ENCODE measurements around the gene SMPD3. TPM values are rescaled to one million over a fixed set of nuclear protein-coding genes. Genes with fewer than 3 reads are reported as not detected.

SMPD3 gene
- total and polyA plus RNA-seq, 5 donors, result 0.14 to 0.94 (median 0.43) TPM

- H3K9me3 ChIP-seq (ENCODE audit: control insufficient read depth, low read length), result no peaks in the 10 kb centered on the region
- intact Hi-C loops (cut with DNase I), result no loop called here
- H3K27me3 ChIP-seq (ENCODE audit: control insufficient read depth, insufficient read depth), result no peaks in the 10 kb centered on the region
- H3K4me1 ChIP-seq (ENCODE audit: control insufficient read depth, insufficient read depth, low read length), result no peaks in the 10 kb centered on the region
- WGBS, result 83% methylated on average over 4 of the region's 4 CpGs
- ATAC-seq, result no peak
- DNase-seq, result no peak
- H3K27ac ChIP-seq (ENCODE audit: low read length), result no peak overlapping the region
- no peak overlapping the region for H3K4me3 ChIP-seq (ENCODE audit: low read length)
These were observed 15.0 kb downstream of the SMPD3 start for GRCh38 chr16:68433316-68433715.

- no peaks in the 10 kb centered on the region for H3K27me3 ChIP-seq (ENCODE audit: control insufficient read depth, insufficient read depth)
- intact Hi-C loops (cut with DNase I), result no loop called here
- DNase-seq (no peak), ATAC-seq (no peak)
- H3K4me3 ChIP-seq (ENCODE audit: low read length), result no peak overlapping the region
- no peaks in the 10 kb centered on the region for H3K4me1 ChIP-seq (ENCODE audit: control insufficient read depth, insufficient read depth, low read length)
- no peaks in the 10 kb centered on the region for H3K9me3 ChIP-seq (ENCODE audit: control insufficient read depth, low read length)
- H3K27ac ChIP-seq (ENCODE audit: low read length), result no peak overlapping the region
- 88% methylated on average over 4 of the region's 4 CpGs for WGBS
These were observed 15.6 kb downstream of the SMPD3 start for GRCh38 chr16:68432701-68433100.

- no peak for DNase-seq
- no peak for ATAC-seq
These were observed 19.0 kb downstream of the SMPD3 start for GRCh38 chr16:68429076-68429854.

GRCh38 chr16:68427649-68428303 lies 20.5 kb downstream of the SMPD3 start:
- H3K27ac ChIP-seq (ENCODE audit: low read length), result no peak overlapping the region
- no peak for ATAC-seq
- no peaks in the 10 kb centered on the region for H3K4me1 ChIP-seq (ENCODE audit: control insufficient read depth, insufficient read depth, low read length)
- no peak for DNase-seq
- no peak overlapping the region for H3K4me3 ChIP-seq (ENCODE audit: low read length)
- H3K27me3 ChIP-seq (ENCODE audit: control insufficient read depth, insufficient read depth), result no peaks in the 10 kb centered on the region
- no peaks in the 10 kb centered on the region for H3K9me3 ChIP-seq (ENCODE audit: control insufficient read depth, low read length)
- WGBS, result 84% methylated on average over 5 of the region's 5 CpGs
- intact Hi-C loops (cut with DNase I), result no loop called here

More at GRCh38 chr16:68429076-68429854, 19.0 kb downstream of the SMPD3 start:
- 70% methylated on average over 4 of the region's 4 CpGs for WGBS
- intact Hi-C loops (cut with DNase I), result no loop called here
- no peaks in the 10 kb centered on the region for H3K4me1 ChIP-seq (ENCODE audit: control insufficient read depth, insufficient read depth, low read length)
- H3K27ac ChIP-seq (ENCODE audit: low read length), result no peak overlapping the region
- H3K27me3 ChIP-seq (ENCODE audit: control insufficient read depth, insufficient read depth), result no peaks in the 10 kb centered on the region
- H3K4me3 ChIP-seq (ENCODE audit: low read length), result no peak overlapping the region
- H3K9me3 ChIP-seq (ENCODE audit: control insufficient read depth, low read length), result no peaks in the 10 kb centered on the region

- H3K9me3 ChIP-seq (ENCODE audit: control insufficient read depth, low read length), result no peaks in the 10 kb centered on the region
- ATAC-seq (no peak), DNase-seq (no peak)
- H3K27me3 ChIP-seq (ENCODE audit: control insufficient read depth, insufficient read depth), result no peaks in the 10 kb centered on the region
- no peak overlapping the region for H3K4me3 ChIP-seq (ENCODE audit: low read length)
- H3K27ac ChIP-seq (ENCODE audit: low read length), result no peak overlapping the region
- H3K4me1 ChIP-seq (ENCODE audit: control insufficient read depth, insufficient read depth, low read length), result no peaks in the 10 kb centered on the region
- intact Hi-C loops (cut with DNase I), result no loop called here
These were observed 22.0 kb downstream of the SMPD3 start for GRCh38 chr16:68426347-68426652.

- Histone ChIP-seq H3K4me1 (ENCODE audit: control insufficient read depth, insufficient read depth, low read length) (no peaks in the 10 kb centered on the region), H3K27ac (ENCODE audit: low read length) (no peak overlapping the region), H3K27me3 (ENCODE audit: control insufficient read depth, insufficient read depth) (no peaks in the 10 kb centered on the region), H3K4me3 (ENCODE audit: low read length) (no peak overlapping the region), H3K9me3 (ENCODE audit: control insufficient read depth, low read length) (no peaks in the 10 kb centered on the region)
- ATAC-seq, result no peak
- 65% methylated on average over 9 of the region's 9 CpGs for WGBS
- DNase-seq, result no peak
- intact Hi-C loops (cut with DNase I), result no loop called here
These were observed 22.6 kb downstream of the SMPD3 start for GRCh38 chr16:68425498-68426346.

GRCh38 chr16:68423771-68424170 lies 24.5 kb downstream of the SMPD3 start:
- Histone ChIP-seq H3K4me3 (ENCODE audit: low read length) (no peak overlapping the region), H3K27me3 (ENCODE audit: control insufficient read depth, insufficient read depth) (no peaks in the 10 kb centered on the region), H3K9me3 (ENCODE audit: control insufficient read depth, low read length) (no peaks in the 10 kb centered on the region), H3K4me1 (ENCODE audit: control insufficient read depth, insufficient read depth, low read length) (no peaks in the 10 kb centered on the region), H3K27ac (ENCODE audit: low read length) (no peak overlapping the region)
- intact Hi-C loops (cut with DNase I), result no loop called here
- 82% methylated on average over 5 of the region's 5 CpGs for WGBS
- no peak for DNase-seq
- ATAC-seq, result no peak

GRCh38 chr16:68422396-68422960 lies 25.8 kb downstream of the SMPD3 start:
- no peak for DNase-seq
- no peak for ATAC-seq
- intact Hi-C loops (cut with DNase I), result no loop called here
- no peaks in the 10 kb centered on the region for H3K9me3 ChIP-seq (ENCODE audit: control insufficient read depth, low read length)
- no peak overlapping the region for H3K4me3 ChIP-seq (ENCODE audit: low read length)
- 69% methylated on average over 4 of the region's 4 CpGs for WGBS
- H3K27me3 ChIP-seq (ENCODE audit: control insufficient read depth, insufficient read depth), result no peaks in the 10 kb centered on the region
- no peak overlapping the region for H3K27ac ChIP-seq (ENCODE audit: low read length)
- H3K4me1 ChIP-seq (ENCODE audit: control insufficient read depth, insufficient read depth, low read length), result no peaks in the 10 kb centered on the region

- DNase-seq (no peak), ATAC-seq (no peak)
These were observed 27.2 kb downstream of the SMPD3 start for GRCh38 chr16:68421076-68421475.

GRCh38 chr16:68420366-68420942 lies 27.9 kb downstream of the SMPD3 start:
- WGBS, result 84% methylated on average over 4 of the region's 4 CpGs
- H3K4me3 ChIP-seq (ENCODE audit: low read length), result no peak overlapping the region
- DNase-seq, result no peak
- no peaks in the 10 kb centered on the region for H3K4me1 ChIP-seq (ENCODE audit: control insufficient read depth, insufficient read depth, low read length)
- H3K27ac ChIP-seq (ENCODE audit: low read length), result no peak overlapping the region
- no peaks in the 10 kb centered on the region for H3K27me3 ChIP-seq (ENCODE audit: control insufficient read depth, insufficient read depth)
- intact Hi-C loops (cut with DNase I), result no loop called here
- no peaks in the 10 kb centered on the region for H3K9me3 ChIP-seq (ENCODE audit: control insufficient read depth, low read length)
- ATAC-seq, result no peak

More at GRCh38 chr16:68421076-68421475, 27.2 kb downstream of the SMPD3 start:
- no peaks in the 10 kb centered on the region for H3K27me3 ChIP-seq (ENCODE audit: control insufficient read depth, insufficient read depth)
- H3K4me1 ChIP-seq (ENCODE audit: control insufficient read depth, insufficient read depth, low read length), result no peaks in the 10 kb centered on the region
- intact Hi-C loops (cut with DNase I), result no loop called here
- no peak overlapping the region for H3K4me3 ChIP-seq (ENCODE audit: low read length)
- no peak overlapping the region for H3K27ac ChIP-seq (ENCODE audit: low read length)
- no peaks in the 10 kb centered on the region for H3K9me3 ChIP-seq (ENCODE audit: control insufficient read depth, low read length)
- WGBS, result 88% methylated on average over 5 of the region's 5 CpGs
